ENCODE measurements around the gene ASZ1.

ASZ1 gene

DNA sequence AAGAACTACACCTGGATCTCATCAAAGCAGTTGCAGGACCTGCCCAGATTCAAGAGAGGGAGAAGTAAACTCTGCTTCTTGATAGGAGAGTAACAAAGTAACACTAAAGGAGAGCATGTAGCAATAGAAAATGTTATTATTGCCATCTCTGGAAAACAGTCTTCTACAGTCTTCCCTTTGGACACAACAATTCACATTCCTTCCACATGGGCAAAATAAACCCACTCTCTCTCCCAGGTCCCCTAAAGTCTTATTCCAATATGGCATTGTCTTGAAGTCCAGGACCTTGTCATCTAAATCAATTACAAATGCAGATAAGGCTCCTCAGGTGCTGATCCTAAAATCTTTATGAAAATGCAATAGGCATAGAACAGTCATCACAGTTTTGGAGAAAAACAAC lies 94.1 kb downstream of the ASZ1 start:
- Histone ChIP-seq H3K27ac (ENCODE audit: low read depth, low read length) (no peak overlapping the region), H3K4me1 (ENCODE audit: control insufficient read depth, low read length) (no peaks in the 10 kb centered on the region), H3K4me2 (ENCODE audit: low read length) (no peak overlapping the region), H3K27me3 (ENCODE audit: control insufficient read depth, low read length) (no peaks in the 10 kb centered on the region; the same call in 1 of the 2 replicates), H3K9me2 (replicated peaks; ENCODE audit: control insufficient read depth, low read length) (no peaks in the 10 kb centered on the region; the same call in 1 of the 2 replicates), H3K79me2 (ENCODE audit: control insufficient read depth, low read length) (no peaks in the 10 kb centered on the region), H3K36me3 (ENCODE audit: control insufficient read depth, low read length) (no peaks in the 10 kb centered on the region), H4K20me1 (ENCODE audit: control insufficient read depth, insufficient read depth, low read depth, low read length) (no peaks in the 10 kb centered on the region), H3K4me3 (ENCODE audit: low read length) (no peak overlapping the region), H3K9me3 (ENCODE audit: control insufficient read depth, insufficient read depth, low read length) (no peaks in the 10 kb centered on the region), H3F3A (ENCODE audit: control insufficient read depth, insufficient read depth) (no peaks in the 10 kb centered on the region)
- TF ChIP-seq, protein P1, sequence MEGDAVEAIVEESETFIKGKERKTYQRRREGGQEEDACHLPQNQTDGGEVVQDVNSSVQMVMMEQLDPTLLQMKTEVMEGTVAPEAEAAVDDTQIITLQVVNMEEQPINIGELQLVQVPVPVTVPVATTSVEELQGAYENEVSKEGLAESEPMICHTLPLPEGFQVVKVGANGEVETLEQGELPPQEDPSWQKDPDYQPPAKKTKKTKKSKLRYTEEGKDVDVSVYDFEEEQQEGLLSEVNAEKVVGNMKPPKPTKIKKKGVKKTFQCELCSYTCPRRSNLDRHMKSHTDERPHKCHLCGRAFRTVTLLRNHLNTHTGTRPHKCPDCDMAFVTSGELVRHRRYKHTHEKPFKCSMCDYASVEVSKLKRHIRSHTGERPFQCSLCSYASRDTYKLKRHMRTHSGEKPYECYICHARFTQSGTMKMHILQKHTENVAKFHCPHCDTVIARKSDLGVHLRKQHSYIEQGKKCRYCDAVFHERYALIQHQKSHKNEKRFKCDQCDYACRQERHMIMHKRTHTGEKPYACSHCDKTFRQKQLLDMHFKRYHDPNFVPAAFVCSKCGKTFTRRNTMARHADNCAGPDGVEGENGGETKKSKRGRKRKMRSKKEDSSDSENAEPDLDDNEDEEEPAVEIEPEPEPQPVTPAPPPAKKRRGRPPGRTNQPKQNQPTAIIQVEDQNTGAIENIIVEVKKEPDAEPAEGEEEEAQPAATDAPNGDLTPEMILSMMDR (IDR thresholded peaks at IDR 0.05; ENCODE audit: low read depth, low read length, poor library complexity, severe bottlenecking) = no peak
- no peak for TF ChIP-seq EZH2phosphoT487 (IDR thresholded peaks at IDR 0.05; ENCODE audit: borderline replicate concordance, low read length)

GRCh38 chr7:117332031-117332430 lies 95.3 kb downstream of the ASZ1 start:
- Histone ChIP-seq H3K27ac (ENCODE audit: low read depth, low read length) (no peak overlapping the region), H3K36me3 (ENCODE audit: control insufficient read depth, low read length) (no peaks in the 10 kb centered on the region), H3K27me3 (ENCODE audit: control insufficient read depth, low read length) (no peaks in the 10 kb centered on the region; the same call in 1 of the 2 replicates), H3K4me3 (ENCODE audit: low read length) (no peak overlapping the region), H3K9me3 (ENCODE audit: control insufficient read depth, insufficient read depth, low read length) (no peaks in the 10 kb centered on the region), H3K4me1 (ENCODE audit: control insufficient read depth, low read length) (no peaks in the 10 kb centered on the region), H3K4me2 (ENCODE audit: low read length) (no peak overlapping the region), H4K20me1 (ENCODE audit: control insufficient read depth, insufficient read depth, low read depth, low read length) (no peaks in the 10 kb centered on the region), H3K9me2 (replicated peaks; ENCODE audit: control insufficient read depth, low read length) (no peaks in the 10 kb centered on the region; the same call in 1 of the 2 replicates), H3K79me2 (ENCODE audit: control insufficient read depth, low read length) (no peaks in the 10 kb centered on the region), H3F3A (ENCODE audit: control insufficient read depth, insufficient read depth) (no peaks in the 10 kb centered on the region)
- TF ChIP-seq, protein P1 (IDR thresholded peaks at IDR 0.05; ENCODE audit: low read depth, low read length, poor library complexity, severe bottlenecking) = no peak
- no peak for TF ChIP-seq EZH2phosphoT487 (IDR thresholded peaks at IDR 0.05; ENCODE audit: borderline replicate concordance, low read length)

DNA sequence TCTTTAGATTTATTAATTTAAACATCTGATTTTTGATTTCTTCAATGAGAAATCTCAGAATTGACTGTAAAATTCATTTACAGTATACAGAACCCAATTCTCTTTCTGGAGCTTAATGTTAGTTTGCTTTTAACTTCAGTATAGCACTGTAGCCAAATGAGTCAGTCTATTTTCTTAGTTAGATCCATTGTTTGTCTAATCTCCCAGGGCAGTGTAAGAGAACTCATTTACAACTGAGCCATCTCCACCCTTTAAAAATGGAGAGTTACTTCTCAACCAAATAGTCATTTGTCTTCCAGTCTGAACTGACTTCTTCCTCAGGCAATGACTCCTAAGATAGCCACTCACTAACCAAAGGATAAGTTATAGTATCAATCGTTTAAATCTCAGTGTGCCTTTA lies 101.5 kb downstream of the ASZ1 start:
- Histone ChIP-seq H3K4me3 (ENCODE audit: low read length) (no peak overlapping the region), H3K4me1 (ENCODE audit: control insufficient read depth, low read length) (no peaks in the 10 kb centered on the region), H3K9me3 (ENCODE audit: control insufficient read depth, insufficient read depth, low read length) (peaks cover 20% of the 10 kb centered on the region; the same call in 1 of the 2 replicates), H3K36me3 (ENCODE audit: control insufficient read depth, low read length) (no peaks in the 10 kb centered on the region), H3K79me2 (ENCODE audit: control insufficient read depth, low read length) (no peaks in the 10 kb centered on the region), H4K20me1 (ENCODE audit: control insufficient read depth, insufficient read depth, low read depth, low read length) (no peaks in the 10 kb centered on the region), H3K4me2 (ENCODE audit: low read length) (no peak overlapping the region), H3K27ac (ENCODE audit: low read depth, low read length) (no peak overlapping the region), H3F3A (ENCODE audit: control insufficient read depth, insufficient read depth) (no peaks in the 10 kb centered on the region), H3K9me2 (replicated peaks; ENCODE audit: control insufficient read depth, low read length) (no peaks in the 10 kb centered on the region), H3K27me3 (ENCODE audit: control insufficient read depth, low read length) (peaks cover 13% of the 10 kb centered on the region)
- no peak for TF ChIP-seq EZH2phosphoT487 (IDR thresholded peaks at IDR 0.05; ENCODE audit: borderline replicate concordance, low read length)
- TF ChIP-seq, protein P1 (IDR thresholded peaks at IDR 0.05; ENCODE audit: low read depth, low read length, poor library complexity, severe bottlenecking) = no peak
